Measurements from ENCODE around the gene PLEKHA5.

DNA sequence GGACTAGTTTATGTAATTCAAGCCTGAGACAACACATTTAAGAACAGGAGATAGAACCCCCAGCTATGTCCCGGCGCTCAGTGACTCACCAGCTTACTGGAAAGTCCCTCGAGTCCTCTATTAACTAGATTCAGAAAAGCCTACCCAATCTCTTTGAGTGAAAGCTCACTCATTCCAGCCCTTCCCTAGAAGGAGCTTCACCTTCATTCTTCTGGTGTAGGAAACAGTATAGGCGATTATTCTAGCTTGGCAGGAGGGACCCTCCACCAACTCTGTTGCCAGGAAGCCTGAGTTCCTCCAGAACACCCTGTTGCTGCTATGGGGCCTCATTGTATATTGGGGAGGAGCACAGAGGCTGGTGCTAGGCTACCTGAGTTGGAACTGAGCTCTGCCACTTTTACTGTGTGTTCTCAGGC, 252.6 kb downstream of the PLEKHA5 start:
- TF ChIP-seq, protein P1, sequence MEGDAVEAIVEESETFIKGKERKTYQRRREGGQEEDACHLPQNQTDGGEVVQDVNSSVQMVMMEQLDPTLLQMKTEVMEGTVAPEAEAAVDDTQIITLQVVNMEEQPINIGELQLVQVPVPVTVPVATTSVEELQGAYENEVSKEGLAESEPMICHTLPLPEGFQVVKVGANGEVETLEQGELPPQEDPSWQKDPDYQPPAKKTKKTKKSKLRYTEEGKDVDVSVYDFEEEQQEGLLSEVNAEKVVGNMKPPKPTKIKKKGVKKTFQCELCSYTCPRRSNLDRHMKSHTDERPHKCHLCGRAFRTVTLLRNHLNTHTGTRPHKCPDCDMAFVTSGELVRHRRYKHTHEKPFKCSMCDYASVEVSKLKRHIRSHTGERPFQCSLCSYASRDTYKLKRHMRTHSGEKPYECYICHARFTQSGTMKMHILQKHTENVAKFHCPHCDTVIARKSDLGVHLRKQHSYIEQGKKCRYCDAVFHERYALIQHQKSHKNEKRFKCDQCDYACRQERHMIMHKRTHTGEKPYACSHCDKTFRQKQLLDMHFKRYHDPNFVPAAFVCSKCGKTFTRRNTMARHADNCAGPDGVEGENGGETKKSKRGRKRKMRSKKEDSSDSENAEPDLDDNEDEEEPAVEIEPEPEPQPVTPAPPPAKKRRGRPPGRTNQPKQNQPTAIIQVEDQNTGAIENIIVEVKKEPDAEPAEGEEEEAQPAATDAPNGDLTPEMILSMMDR (IDR thresholded peaks at IDR 0.05; ENCODE audit: low read depth, low read length), result no peak
- no peak for TF ChIP-seq EZH2phosphoT487 (IDR thresholded peaks at IDR 0.05; ENCODE audit: low read depth)

All from OCI-LY3 (cell line).